Nephron (organoid): ENCODE measurements around the gene KLHL25.
"Not testable (repeated sequence)": the region's sequence is repeated elsewhere in the genome, so short reads cannot be mapped to it uniquely, and the experiment has no call there.

Experiments used
- H3K27ac Mint-ChIP-seq, 3 experiments: 2 replicates each; pipeline ENCODE4 v1.8.0; 2020; ENCODE audit warnings: mixed read lengths in 3 of 3, mild to moderate bottlenecking in 2 of 3, moderate library complexity in 1 of 3
- H3K27me3 Mint-ChIP-seq: 2 replicates; pipeline ENCODE4 v1.8.0; 2021; ENCODE audit warnings: low read depth, mild to moderate bottlenecking, moderate library complexity, mixed read lengths
- H3K36me3 Mint-ChIP-seq: 2 replicates; pipeline ENCODE4 v1.8.0; 2020; ENCODE audit warnings: low read depth, mixed read lengths
- H3K4me1 Mint-ChIP-seq: 2 replicates; pipeline ENCODE4 v1.8.0; 2020; ENCODE audit warnings: mixed read lengths
- H3K4me3 Mint-ChIP-seq, 3 experiments: 2 replicates each; pipeline ENCODE4 v1.8.0; 2020; ENCODE audit warnings: mild to moderate bottlenecking in 3 of 3, mixed read lengths in 3 of 3, moderate library complexity in 2 of 3
- H3K9me3 Mint-ChIP-seq: 2 replicates; pipeline ENCODE4 v1.8.0; 2020; ENCODE audit warnings: mixed read lengths
- CTCF ChIP-seq, 3 experiments: fragments of 200-600 bp; sonication (generic); IDR thresholded peaks; one replicate each; pipeline ENCODE4 v1.5.0; 2021; ENCODE audit warnings: antibody characterized with exemption in 3 of 3; ENCODE audit not compliant: unreplicated experiment in 3 of 3

Gene KLHL25

GRCh38 chr15:85819938-85820337, 25.2 kb upstream of the KLHL25 start:
- H3K4me3 Mint-ChIP-seq, result no peak overlapping the region
- no peaks in the 10 kb centered on the region for H3K9me3 Mint-ChIP-seq
- TF ChIP-seq CTCF (IDR thresholded peaks at IDR 0.05; ENCODE audit: unreplicated experiment in 3 of 3), result no peak
- no peaks in the 10 kb centered on the region for H3K36me3 Mint-ChIP-seq
- no peaks in the 10 kb centered on the region for H3K4me1 Mint-ChIP-seq
- H3K27me3 Mint-ChIP-seq, result no peaks in the 10 kb centered on the region
- no peak overlapping the region for H3K27ac Mint-ChIP-seq

- H3K36me3 Mint-ChIP-seq, result no peaks in the 10 kb centered on the region
- H3K4me1 Mint-ChIP-seq, result no peaks in the 10 kb centered on the region
- H3K27ac Mint-ChIP-seq, result no peak overlapping the region
- H3K9me3 Mint-ChIP-seq, result peaks cover 3% of the 10 kb centered on the region
- TF ChIP-seq CTCF (IDR thresholded peaks at IDR 0.05; ENCODE audit: unreplicated experiment in 3 of 3), result no peak
- no peaks in the 10 kb centered on the region for H3K27me3 Mint-ChIP-seq
- H3K4me3 Mint-ChIP-seq, result no peak overlapping the region
Measured at GRCh38 chr15:85813234-85813633, 18.5 kb upstream of the KLHL25 start.

GRCh38 chr15:85810075-85810474, 15.3 kb upstream of the KLHL25 start:
- no peak for TF ChIP-seq CTCF (IDR thresholded peaks at IDR 0.05; ENCODE audit: unreplicated experiment in 3 of 3)
- peaks cover 4% of the 10 kb centered on the region for H3K9me3 Mint-ChIP-seq
- no peak overlapping the region for H3K27ac Mint-ChIP-seq
- no peaks in the 10 kb centered on the region for H3K27me3 Mint-ChIP-seq
- no peak overlapping the region for H3K4me3 Mint-ChIP-seq
- H3K36me3 Mint-ChIP-seq, result no peaks in the 10 kb centered on the region
- peaks cover 12% of the 10 kb centered on the region for H3K4me1 Mint-ChIP-seq

DNA sequence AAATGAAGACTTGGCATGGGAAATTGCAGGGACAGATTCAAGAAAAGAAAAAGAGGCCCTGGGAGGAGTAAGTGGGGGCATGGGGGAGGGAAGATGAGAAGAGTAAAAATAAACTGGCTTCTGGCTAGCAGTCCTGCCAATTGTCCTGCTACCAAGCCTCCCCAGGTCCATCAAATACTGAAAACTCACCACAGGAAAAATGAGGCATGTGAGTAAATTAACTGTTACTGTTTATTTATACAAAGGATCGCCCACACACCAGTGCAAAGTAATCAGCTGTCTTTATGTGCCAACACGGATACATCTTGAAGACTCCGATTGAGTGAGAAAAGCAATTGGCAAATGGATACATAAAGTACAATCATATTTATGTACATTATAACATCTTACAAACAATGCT, 10.7 kb upstream of the KLHL25 start:
- Mint-ChIP-seq H3K27me3 (peaks cover 4% of the 10 kb centered on the region), H3K4me1 (peaks cover 15% of the 10 kb centered on the region), H3K36me3 (no peaks in the 10 kb centered on the region), H3K9me3 (peaks cover 4% of the 10 kb centered on the region), H3K4me3 (no peak overlapping the region), H3K27ac (peak overlapping the region in 1 of 3 experiments; percentile 48)
- TF ChIP-seq CTCF (IDR thresholded peaks at IDR 0.05; ENCODE audit: unreplicated experiment in 3 of 3), result no peak

DNA sequence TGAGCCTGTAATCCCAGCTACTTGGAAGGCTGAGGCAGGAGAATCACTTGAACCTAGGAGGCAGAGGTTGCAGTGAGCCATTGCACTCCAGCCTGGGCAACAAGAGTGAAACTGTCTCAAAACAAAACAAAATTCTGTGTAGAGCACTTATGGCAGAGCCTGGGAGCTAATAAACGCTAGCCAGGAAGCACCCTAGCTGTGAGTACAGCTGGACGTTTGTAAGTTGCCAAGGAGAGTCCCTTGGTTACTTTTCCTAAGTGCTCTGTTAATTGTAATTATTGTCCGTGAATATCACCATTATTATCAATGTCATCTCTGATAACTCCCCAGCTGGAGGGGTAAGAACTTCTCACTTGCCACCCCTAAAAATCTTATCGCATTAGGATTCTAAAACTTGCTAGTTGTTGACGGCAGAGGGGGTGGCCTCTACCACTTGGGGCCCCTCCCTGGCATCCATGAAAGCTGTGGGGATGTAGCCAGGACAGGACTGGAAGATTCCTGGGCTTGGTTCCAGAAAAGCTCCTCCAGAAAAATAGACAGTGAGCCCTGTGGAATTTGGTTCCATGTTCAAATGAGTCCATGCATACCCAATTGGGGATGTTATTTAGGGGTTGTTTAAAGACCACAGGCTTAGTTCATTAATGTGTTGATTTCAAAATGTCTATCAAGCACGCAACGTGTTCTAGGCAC, 9.9 kb upstream of the KLHL25 start:
- Mint-ChIP-seq H3K4me1 (peaks cover 15% of the 10 kb centered on the region), H3K4me3 (no peak overlapping the region), H3K27me3 (peaks cover 4% of the 10 kb centered on the region), H3K9me3 (peaks cover 4% of the 10 kb centered on the region), H3K36me3 (no peaks in the 10 kb centered on the region), H3K27ac (peak overlapping the region in 1 of 3 experiments; percentile 48)
- TF ChIP-seq CTCF (IDR thresholded peaks at IDR 0.05; ENCODE audit: unreplicated experiment in 3 of 3), result no peak

DNA sequence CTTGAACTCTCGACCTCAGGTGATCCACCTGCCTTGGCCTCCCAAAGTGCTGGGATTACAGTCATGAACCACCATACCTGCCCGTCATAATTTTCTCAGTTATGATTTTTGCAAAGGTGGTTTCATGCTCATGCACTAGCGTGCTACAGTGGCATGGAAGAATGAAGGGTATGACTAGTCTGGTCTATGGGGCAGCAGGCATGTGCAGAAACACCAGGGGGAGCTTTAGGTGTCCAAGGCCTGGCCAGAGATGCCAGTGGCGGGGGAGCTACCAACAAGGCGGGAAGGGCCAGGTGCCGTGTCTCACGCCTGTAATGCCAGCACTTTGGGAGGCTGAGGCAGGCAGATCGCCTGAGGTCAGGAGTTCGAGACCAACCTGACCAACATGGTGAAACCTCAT, 7.9 kb upstream of the KLHL25 start:
- not testable (repeated sequence) for H3K4me3 Mint-ChIP-seq, H3K27me3 Mint-ChIP-seq, H3K27ac Mint-ChIP-seq

More for the DNA sequence above, 7.9 kb upstream of the KLHL25 start:
- not testable (repeated sequence) for H3K9me3 Mint-ChIP-seq, H3K36me3 Mint-ChIP-seq
- H3K4me1 Mint-ChIP-seq, result peaks cover 15% of the 10 kb centered on the region
